Measurements from ENCODE around the gene ABCA2. TPM values are rescaled to one million over a fixed set of nuclear protein-coding genes. Genes with fewer than 3 reads are reported as not detected.

The ABCA2 gene
- total and polyA plus RNA-seq, 2 experiments from 2014 or later = 30.5 to 56.7 TPM

DNA sequence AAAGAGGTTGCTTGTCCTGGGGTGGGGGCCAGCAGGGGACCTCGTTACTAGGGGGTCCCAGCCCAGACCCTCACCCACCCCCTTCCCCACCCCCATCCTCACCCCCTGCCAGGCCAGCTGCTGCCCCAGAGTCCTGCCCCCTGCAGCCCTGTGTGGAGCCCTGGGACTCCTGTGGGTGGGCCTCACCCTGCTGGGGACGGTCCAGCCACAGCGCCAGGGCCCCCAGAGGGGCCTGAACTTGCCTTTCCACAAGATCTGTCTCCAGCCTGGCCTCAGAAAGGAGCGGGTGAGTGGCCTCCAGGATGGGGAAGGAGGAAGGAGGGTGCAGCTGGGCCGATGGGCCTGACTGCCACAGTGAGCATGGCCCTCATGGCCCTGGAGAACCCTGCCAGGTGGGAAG, 58.3 kb downstream of the ABCA2 start:
- no peak for DNase-seq (ENCODE audit: low read depth in 1 of 2, low spot score in 1 of 2)
- no peak overlapping the region for H3K4me3 ChIP-seq
- peaks cover 4% of the 10 kb centered on the region for H3K4me1 ChIP-seq (ENCODE audit: low read depth)
- H3K27me3 ChIP-seq = no peaks in the 10 kb centered on the region
- H3K9me3 ChIP-seq (ENCODE audit: low read depth) = no peaks in the 10 kb centered on the region
- no peak overlapping the region for H3K27ac ChIP-seq
- no peaks in the 10 kb centered on the region for H3K36me3 ChIP-seq
- TF ChIP-seq, protein P1, sequence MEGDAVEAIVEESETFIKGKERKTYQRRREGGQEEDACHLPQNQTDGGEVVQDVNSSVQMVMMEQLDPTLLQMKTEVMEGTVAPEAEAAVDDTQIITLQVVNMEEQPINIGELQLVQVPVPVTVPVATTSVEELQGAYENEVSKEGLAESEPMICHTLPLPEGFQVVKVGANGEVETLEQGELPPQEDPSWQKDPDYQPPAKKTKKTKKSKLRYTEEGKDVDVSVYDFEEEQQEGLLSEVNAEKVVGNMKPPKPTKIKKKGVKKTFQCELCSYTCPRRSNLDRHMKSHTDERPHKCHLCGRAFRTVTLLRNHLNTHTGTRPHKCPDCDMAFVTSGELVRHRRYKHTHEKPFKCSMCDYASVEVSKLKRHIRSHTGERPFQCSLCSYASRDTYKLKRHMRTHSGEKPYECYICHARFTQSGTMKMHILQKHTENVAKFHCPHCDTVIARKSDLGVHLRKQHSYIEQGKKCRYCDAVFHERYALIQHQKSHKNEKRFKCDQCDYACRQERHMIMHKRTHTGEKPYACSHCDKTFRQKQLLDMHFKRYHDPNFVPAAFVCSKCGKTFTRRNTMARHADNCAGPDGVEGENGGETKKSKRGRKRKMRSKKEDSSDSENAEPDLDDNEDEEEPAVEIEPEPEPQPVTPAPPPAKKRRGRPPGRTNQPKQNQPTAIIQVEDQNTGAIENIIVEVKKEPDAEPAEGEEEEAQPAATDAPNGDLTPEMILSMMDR (IDR thresholded peaks at IDR 0.05; ENCODE audit: low read depth, low read length) = no peak

DNA sequence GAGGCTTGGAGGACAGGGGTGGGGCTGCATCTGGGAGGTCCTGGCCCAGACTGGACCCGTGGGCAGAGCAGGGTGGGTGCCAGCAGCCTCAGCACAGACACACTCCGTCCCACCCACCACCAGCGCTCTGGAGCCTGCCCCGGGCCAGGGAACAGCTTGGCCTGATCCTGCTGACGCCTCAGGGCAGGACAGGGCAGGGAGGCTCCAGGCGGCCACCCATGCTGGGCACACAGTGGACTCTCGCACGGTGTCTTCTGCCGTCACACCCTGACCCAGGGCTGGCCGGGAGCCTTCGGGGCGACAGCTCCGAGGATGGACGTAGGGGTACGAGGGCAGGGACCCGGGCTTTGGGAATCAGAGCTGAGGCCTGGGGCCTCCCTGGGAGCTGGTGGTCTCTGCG, 58.9 kb downstream of the ABCA2 start:
- H3K36me3 ChIP-seq = no peaks in the 10 kb centered on the region
- TF ChIP-seq, protein P1 (IDR thresholded peaks at IDR 0.05; ENCODE audit: low read depth, low read length) = no peak

DNA sequence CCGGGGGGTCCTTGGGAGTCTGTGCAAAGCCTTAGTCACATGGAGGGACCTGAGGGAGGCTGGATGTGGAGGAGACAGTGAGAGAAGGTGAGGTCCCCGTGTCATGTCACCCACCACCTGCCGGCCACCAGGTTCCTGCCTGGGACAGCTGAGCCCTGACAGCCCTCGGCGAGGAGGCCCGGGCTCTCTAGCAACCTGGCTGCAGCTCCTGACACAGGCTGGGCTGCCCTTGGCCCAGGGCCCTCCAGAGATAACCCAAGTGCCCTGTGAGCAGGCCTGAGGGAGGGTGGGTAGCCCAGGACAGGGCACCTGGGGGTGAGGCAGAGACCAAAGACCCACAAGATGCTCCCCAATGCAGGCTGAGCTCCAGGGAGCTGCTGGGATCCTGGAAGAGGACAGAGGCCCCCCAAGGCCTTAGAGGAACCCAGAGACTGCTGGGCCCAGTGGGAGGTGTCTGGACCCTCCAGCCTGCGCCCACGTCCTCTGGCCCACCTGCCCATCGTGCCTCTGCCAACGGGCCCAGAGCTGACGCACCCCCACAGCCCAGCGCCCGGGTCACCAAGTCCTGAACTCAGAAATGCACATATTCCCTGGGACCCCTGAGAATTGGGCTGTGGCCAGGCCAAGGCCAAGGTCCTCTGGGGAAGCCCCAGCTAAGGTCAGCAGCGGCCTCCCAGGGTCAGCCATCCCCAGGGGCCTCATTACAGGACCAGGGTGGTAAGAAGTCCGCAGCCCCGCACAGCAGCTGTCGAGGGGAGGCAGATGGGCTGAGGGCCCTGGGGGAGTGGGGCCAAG, 59.5 kb downstream of the ABCA2 start:
- no peak for DNase-seq (ENCODE audit: low read depth in 1 of 2, low spot score in 1 of 2)
- peaks cover 4% of the 10 kb centered on the region for H3K4me1 ChIP-seq (ENCODE audit: low read depth)
- no peak overlapping the region for H3K27ac ChIP-seq
- no peaks in the 10 kb centered on the region for H3K36me3 ChIP-seq
- TF ChIP-seq, protein P1 (IDR thresholded peaks at IDR 0.05; ENCODE audit: low read depth, low read length) = no peak
- no peaks in the 10 kb centered on the region for H3K27me3 ChIP-seq
- no peaks in the 10 kb centered on the region for H3K9me3 ChIP-seq (ENCODE audit: low read depth)
- H3K4me3 ChIP-seq = no peak overlapping the region

More for the DNA sequence above, 58.9 kb downstream of the ABCA2 start:
- H3K27ac ChIP-seq = no peak overlapping the region
- H3K27me3 ChIP-seq = no peaks in the 10 kb centered on the region
- no peaks in the 10 kb centered on the region for H3K9me3 ChIP-seq (ENCODE audit: low read depth)
- no peak for DNase-seq (ENCODE audit: low read depth in 1 of 2, low spot score in 1 of 2)
- H3K4me1 ChIP-seq (ENCODE audit: low read depth) = peaks cover 4% of the 10 kb centered on the region
- H3K4me3 ChIP-seq = no peak overlapping the region

DNA sequence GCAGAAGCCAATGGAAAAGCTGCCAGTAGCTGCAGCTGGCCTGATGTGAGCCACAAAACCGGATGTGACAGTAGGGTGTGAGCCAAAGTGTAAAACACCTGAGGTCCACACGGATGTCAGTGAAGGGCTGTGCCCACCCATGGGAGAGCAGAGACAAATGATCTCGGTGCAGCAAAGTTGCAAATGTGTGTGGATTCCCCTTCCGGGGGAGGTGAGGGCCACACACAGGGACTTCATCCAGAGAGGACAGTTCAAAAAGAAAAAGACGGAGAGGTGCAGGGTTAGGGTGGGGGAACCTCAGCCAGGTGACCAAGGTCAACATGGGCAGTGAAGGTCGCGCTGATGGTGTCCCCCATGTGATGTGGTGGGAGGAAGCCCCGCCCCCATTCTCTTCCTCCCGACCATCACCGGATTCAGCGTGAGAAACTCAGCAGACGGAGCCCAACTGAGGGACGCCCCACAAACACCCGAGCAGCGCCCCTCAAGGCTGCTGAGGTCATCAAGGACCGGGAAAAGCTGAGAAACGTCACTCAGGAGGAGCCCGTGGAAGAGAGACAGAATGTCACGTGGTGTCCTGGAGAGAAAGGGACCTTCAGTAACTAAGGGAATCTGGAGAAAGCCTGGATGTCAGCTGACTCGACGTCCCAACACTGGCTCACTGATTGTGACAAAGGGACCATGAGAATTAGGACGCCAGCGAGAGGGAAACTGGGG, 62.1 kb downstream of the ABCA2 start:
- H3K4me3 ChIP-seq = no peak overlapping the region
- TF ChIP-seq, protein P1 (IDR thresholded peaks at IDR 0.05; ENCODE audit: low read depth, low read length) = no peak

DNA sequence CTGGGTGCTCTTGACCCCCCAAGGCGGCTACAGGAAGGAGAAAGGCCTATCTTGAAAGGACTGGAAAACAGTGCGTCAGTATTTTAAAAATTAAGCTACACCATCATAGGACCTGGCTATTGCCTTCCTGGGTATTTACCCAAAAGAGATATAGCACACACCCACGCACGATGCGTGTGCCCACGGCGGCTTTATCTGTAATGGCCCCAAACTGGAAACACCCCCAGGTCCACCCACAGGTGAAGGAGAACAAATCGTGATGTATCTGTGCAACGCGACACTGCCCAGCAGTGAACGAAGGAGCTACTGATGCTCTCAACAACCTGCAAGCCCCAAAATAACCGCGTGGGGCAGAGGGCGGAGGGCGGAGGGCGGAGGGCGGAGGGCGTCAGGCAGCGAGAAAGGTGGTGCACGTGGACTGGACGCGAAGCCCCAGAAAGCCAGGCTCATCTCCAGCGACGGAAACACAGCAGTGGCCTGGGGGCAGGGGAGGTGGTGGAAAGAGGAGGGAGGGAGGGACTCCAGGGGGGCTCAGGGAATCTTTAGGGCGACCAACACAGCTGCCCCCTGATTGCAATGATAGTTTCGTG, 63.1 kb downstream of the ABCA2 start:
- Histone ChIP-seq H3K27me3 (no peaks in the 10 kb centered on the region), H3K4me3 (no peak overlapping the region), H3K4me1 (ENCODE audit: low read depth) (peaks cover 4% of the 10 kb centered on the region), H3K36me3 (no peaks in the 10 kb centered on the region), H3K27ac (no peak overlapping the region), H3K9me3 (ENCODE audit: low read depth) (no peaks in the 10 kb centered on the region)
- TF ChIP-seq, protein P1 (IDR thresholded peaks at IDR 0.05; ENCODE audit: low read depth, low read length) = no peak
- no peak for DNase-seq (ENCODE audit: low read depth in 1 of 2, low spot score in 1 of 2)

More for the DNA sequence above, 62.1 kb downstream of the ABCA2 start:
- no peaks in the 10 kb centered on the region for H3K36me3 ChIP-seq
- no peak overlapping the region for H3K27ac ChIP-seq
- no peaks in the 10 kb centered on the region for H3K9me3 ChIP-seq (ENCODE audit: low read depth)
- no peaks in the 10 kb centered on the region for H3K27me3 ChIP-seq
- no peak for DNase-seq (ENCODE audit: low read depth in 1 of 2, low spot score in 1 of 2)
- peaks cover 4% of the 10 kb centered on the region for H3K4me1 ChIP-seq (ENCODE audit: low read depth)

All from cardiac muscle cell (in vitro differentiated cells and primary cell).